Measurements from ENCODE around the gene ALOX5AP.

- TF ChIP-seq POLR2A (IDR thresholded peaks at IDR 0.05; ENCODE audit: low read length): no peak
- no peak for TF ChIP-seq GATA1 (IDR thresholded peaks at IDR 0.05; ENCODE audit: low read depth, low read length)
These were observed 21.8 kb downstream of the ALOX5AP start for GRCh38 chr13:30757026-30757742.
